Coronary artery (tissue), 2 donors: Measurements from ENCODE around the gene KLHL6.
"Not testable (repeated sequence)": the region's sequence is repeated elsewhere in the genome, so short reads cannot be mapped to it uniquely, and the experiment has no call there.

Experiments used
- DNase-seq: peaks from one replicate; pipeline ENCODE4 v3.0.0-alpha.2; 2017; ENCODE audit warnings: low spot score
- H3K27ac ChIP-seq, 2 donors: fragments of 200-600 bp; sonication (generic); one replicate each; pipeline ENCODE4 v1.5.1; 2016 to 2019
- H3K4me3 ChIP-seq: fragments of 200-600 bp; sonication (generic); 2 replicates; pipeline ENCODE4 v1.5.1; 2016; ENCODE audit warnings: mild to moderate bottlenecking, moderate library complexity
- CTCF ChIP-seq: fragments of 200-600 bp; sonication (generic); IDR thresholded peaks from one replicate; pipeline ENCODE4 v1.5.1; 2019; ENCODE audit warnings: antibody characterized with exemption

KLHL6 gene

GRCh38 chr3:183447206-183448001 is 108.1 kb downstream of the KLHL6 start:
- DNase-seq = peak; percentile 86
- Histone ChIP-seq H3K27ac (peak overlapping the region; percentile 59 to 87), H3K4me3 (peak overlapping the region; percentile 96)
- no peak for TF ChIP-seq CTCF

- TF ChIP-seq CTCF = no peak
- DNase-seq = no peak
- H3K4me3 ChIP-seq = peak overlapping the region; percentile 96
- H3K27ac ChIP-seq = no peak overlapping the region
Measured at GRCh38 chr3:183446838-183447205, 108.7 kb downstream of the KLHL6 start.

- no peak for DNase-seq
- Histone ChIP-seq H3K4me3 (no peak overlapping the region), H3K27ac (no peak overlapping the region)
- TF ChIP-seq CTCF = no peak
Measured at GRCh38 chr3:183444748-183445147, 110.8 kb downstream of the KLHL6 start.

- Histone ChIP-seq H3K27ac (no peak overlapping the region), H3K4me3 (no peak overlapping the region)
- DNase-seq = no peak
- TF ChIP-seq CTCF = no peak
Measured at GRCh38 chr3:183443395-183444385, 111.8 kb downstream of the KLHL6 start.

DNA sequence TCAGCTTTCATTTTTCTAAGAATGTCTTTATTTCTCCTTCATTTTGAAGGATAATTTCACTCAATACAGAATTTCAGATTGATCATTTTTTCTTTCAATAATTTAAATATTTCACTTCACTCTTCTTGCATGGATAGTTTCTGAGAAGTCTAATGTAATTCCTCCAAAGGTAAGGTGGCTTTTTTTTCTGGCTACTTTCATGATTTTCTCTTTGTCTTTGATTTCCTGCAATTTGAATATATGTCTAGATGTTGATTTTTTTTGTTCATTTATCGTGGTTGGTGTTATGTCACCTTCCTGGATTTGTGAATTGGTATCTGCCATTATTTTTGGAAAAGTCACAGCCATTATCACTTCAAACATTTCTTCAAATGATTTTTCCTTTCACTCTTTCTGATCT is 112.5 kb downstream of the KLHL6 start:
- no peak overlapping the region for H3K4me3 ChIP-seq
- TF ChIP-seq CTCF = no peak
- no peak overlapping the region for H3K27ac ChIP-seq
- DNase-seq = no peak

- H3K27ac ChIP-seq, H3K4me3 ChIP-seq, DNase-seq: not testable (repeated sequence)
Measured at GRCh38 chr3:183440521-183440920, 115.0 kb downstream of the KLHL6 start.

DNA sequence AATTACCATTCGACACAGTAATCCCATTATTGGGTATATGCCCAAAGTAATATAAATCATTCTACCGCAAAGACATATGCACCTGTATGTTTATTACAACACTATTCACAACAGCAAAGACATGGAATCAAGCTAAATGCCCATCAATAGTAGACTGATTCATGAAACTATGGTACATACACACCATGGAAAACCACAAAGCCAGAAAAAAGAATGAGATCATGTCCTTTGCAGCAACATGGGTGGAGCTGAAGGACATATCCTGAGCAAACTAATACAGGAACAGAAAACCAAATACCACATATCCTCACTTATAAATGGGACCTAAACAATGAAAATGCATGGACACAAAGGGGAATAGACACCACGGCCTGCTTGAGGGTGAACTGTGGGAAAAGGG is 116.0 kb downstream of the KLHL6 start:
- no peak for DNase-seq
- no peak overlapping the region for H3K27ac ChIP-seq
- TF ChIP-seq CTCF = no peak
- no peak overlapping the region for H3K4me3 ChIP-seq
